PFSK-1 (cell line): ENCODE measurements around the gene STPG2.

Experiments used
- POLR2AphosphoS5 ChIP-seq: IDR thresholded peaks from 2 replicates; pipeline ENCODE4 v1.6.1; 2012; ENCODE audit warnings: low read depth, mild to moderate bottlenecking, control low read depth, low read length, moderate library complexity
- TAF1 ChIP-seq: IDR thresholded peaks from 2 replicates; pipeline ENCODE4 v1.6.1; 2012; ENCODE audit warnings: low read length, control low read depth, borderline replicate concordance; ENCODE audit not compliant: insufficient read depth
- TF ChIP-seq, protein P1 (sequence below), 2 experiments: IDR thresholded peaks; 2 replicates each; pipeline versions ENCODE4 v1.6.1 to v1.8.0; 2011 to 2012; ENCODE audit warnings: low read depth in 2 of 2, low read length in 2 of 2, control low read depth in 1 of 2, inconsistent platforms in 1 of 2, mild to moderate bottlenecking in 1 of 2, moderate library complexity in 1 of 2; ENCODE audit not compliant: insufficient read depth in 1 of 2

DNA sequence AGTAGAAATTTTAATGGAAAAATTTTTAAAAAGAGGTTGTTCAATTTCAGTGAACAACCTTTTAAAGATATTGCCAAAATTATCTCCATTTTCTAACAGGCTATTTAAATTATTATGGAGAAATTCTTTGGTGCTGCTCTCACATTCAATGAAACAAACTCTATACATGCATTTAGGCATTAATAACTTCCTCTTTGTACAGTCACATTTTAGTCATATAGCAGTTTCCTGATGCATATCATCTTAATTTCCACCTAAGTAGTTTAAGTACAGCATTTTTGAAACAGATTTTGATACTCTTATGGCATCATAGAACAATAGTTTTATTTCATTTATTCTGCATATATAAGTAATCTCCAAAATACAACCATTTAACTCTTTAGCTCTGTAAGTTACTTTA, 500.1 kb downstream of the STPG2 start:
- TF ChIP-seq, protein P1, sequence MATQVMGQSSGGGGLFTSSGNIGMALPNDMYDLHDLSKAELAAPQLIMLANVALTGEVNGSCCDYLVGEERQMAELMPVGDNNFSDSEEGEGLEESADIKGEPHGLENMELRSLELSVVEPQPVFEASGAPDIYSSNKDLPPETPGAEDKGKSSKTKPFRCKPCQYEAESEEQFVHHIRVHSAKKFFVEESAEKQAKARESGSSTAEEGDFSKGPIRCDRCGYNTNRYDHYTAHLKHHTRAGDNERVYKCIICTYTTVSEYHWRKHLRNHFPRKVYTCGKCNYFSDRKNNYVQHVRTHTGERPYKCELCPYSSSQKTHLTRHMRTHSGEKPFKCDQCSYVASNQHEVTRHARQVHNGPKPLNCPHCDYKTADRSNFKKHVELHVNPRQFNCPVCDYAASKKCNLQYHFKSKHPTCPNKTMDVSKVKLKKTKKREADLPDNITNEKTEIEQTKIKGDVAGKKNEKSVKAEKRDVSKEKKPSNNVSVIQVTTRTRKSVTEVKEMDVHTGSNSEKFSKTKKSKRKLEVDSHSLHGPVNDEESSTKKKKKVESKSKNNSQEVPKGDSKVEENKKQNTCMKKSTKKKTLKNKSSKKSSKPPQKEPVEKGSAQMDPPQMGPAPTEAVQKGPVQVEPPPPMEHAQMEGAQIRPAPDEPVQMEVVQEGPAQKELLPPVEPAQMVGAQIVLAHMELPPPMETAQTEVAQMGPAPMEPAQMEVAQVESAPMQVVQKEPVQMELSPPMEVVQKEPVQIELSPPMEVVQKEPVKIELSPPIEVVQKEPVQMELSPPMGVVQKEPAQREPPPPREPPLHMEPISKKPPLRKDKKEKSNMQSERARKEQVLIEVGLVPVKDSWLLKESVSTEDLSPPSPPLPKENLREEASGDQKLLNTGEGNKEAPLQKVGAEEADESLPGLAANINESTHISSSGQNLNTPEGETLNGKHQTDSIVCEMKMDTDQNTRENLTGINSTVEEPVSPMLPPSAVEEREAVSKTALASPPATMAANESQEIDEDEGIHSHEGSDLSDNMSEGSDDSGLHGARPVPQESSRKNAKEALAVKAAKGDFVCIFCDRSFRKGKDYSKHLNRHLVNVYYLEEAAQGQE (IDR thresholded peaks at IDR 0.05; ENCODE audit: insufficient read depth in 1 of 2, low read depth in 2 of 2, low read length in 2 of 2) = no peak
- TF ChIP-seq POLR2AphosphoS5 (no peak), TAF1 (no peak)
